Measurements from ENCODE around the gene PHF11. TPM values are rescaled to one million over a fixed set of nuclear protein-coding genes. Genes with fewer than 3 reads are reported as not detected.

PHF11 gene
- polyA plus RNA-seq, 2 of the 4 experiments (the other 2 are of a cell fraction): 7.1 to 11.7 TPM

DNA sequence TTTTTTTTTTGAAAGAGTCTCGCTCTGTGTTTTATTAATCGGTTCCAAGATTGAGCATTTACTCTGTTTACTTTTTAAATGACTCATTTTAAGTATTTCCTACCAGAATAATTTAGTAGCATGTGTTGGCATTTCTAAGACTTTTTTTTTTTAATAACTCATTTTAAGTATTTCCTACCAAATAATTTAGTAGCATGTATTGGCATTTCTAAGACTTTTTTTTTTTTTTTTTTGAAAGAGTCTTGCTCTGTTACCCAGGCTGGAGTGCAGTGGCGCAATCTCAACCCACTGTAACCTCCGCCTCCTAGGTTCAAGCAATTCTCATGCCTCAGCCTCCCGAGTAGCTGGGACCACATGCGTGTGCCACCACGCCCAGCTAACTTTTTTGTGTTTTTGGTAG lies 38.5 kb upstream of the PHF11 start:
- FAIRE-seq (no peak), DNase-seq (ENCODE audit: low read depth in 1 of 2, low spot score in 1 of 2) (no peak), ATAC-seq (no peak)
- TF ChIP-seq CHD2 (IDR thresholded peaks at IDR 0.05; ENCODE audit: low read length, partially characterized antibody) (no peak), CBX8 (IDR thresholded peaks at IDR 0.05) (no peak), ZC3H11A (IDR thresholded peaks at IDR 0.05) (no peak), HES2 (IDR thresholded peaks at IDR 0.05) (no peak), FOXS1 (CRISPR knock-in tag; IDR thresholded peaks at IDR 0.05) (no peak), JUN (IDR thresholded peaks at IDR 0.05) (no peak), TP53 (CRISPR knock-in tag; IDR thresholded peaks at IDR 0.05) (no peak), ESRRA (IDR thresholded peaks at IDR 0.05; ENCODE audit: borderline replicate concordance, low read length) (no peak), RARB (CRISPR knock-in tag; IDR thresholded peaks at IDR 0.05) (no peak), KDM5A (IDR thresholded peaks at IDR 0.05) (no peak), NPAS2 (CRISPR knock-in tag; IDR thresholded peaks at IDR 0.05; ENCODE audit: borderline replicate concordance) (no peak), PBX3 (IDR thresholded peaks at IDR 0.05) (no peak)
- 87% methylated on average over 6 of the region's 7 CpGs for WGBS (ENCODE audit: missing lambda C conversion rate)
- Histone ChIP-seq H3K4me1 (peaks cover 5% of the 10 kb centered on the region; the same call in 1 of the 3 replicates), H3K4me3 (no peak overlapping the region), H3K4me2 (no peak overlapping the region), H3K27ac (no peak overlapping the region), H3K9me3 (0 out of 3 replicates have a peak, but pooled peaks cover under 1% of the 10 kb centered on the region)
- POLR2A ChIA-PET: no interaction called here
- CTCF ChIA-PET: no interaction called here

DNA sequence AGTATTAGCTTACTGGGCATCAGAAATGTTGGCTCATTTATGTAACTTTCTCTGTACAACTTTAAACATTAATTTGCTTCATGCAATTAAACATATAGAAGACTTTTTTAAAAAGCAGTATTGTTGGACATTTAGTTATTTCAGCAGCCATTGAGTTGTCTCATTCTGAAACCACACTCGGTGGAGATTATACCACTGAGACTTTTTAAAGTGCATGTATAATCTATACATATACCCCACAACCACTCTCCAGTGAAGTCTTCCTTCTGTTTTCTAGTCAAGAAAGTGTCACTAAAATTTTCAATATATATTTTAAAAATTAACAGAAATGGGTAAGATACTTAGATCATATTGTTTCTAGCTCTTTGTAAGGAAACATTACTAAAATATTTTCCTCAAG lies 36.2 kb upstream of the PHF11 start:
- H3K9me3 ChIP-seq: peaks cover 13% of the 10 kb centered on the region
- 93% methylated on average over 1 of the region's 1 CpG for WGBS (ENCODE audit: missing lambda C conversion rate)
- H3K4me3 ChIP-seq: no peak overlapping the region
- H3K4me2 ChIP-seq: no peak overlapping the region
- ChIA-PET CTCF (no interaction called here), POLR2A (no interaction called here)
- DNase-seq (ENCODE audit: low read depth in 1 of 2, low spot score in 1 of 2) (no peak), ATAC-seq (no peak), FAIRE-seq (no peak)
- no peak overlapping the region for H3K27ac ChIP-seq
- peaks cover 5% of the 10 kb centered on the region; the same call in 1 of the 3 replicates for H3K4me1 ChIP-seq
- TF ChIP-seq TFCP2L1 (CRISPR knock-in tag; IDR thresholded peaks at IDR 0.05) (no peak), MYC (IDR thresholded peaks at IDR 0.05; ENCODE audit: borderline replicate concordance, low read length) (no peak), SMC3 (IDR thresholded peaks at IDR 0.05) (no peak)

DNA sequence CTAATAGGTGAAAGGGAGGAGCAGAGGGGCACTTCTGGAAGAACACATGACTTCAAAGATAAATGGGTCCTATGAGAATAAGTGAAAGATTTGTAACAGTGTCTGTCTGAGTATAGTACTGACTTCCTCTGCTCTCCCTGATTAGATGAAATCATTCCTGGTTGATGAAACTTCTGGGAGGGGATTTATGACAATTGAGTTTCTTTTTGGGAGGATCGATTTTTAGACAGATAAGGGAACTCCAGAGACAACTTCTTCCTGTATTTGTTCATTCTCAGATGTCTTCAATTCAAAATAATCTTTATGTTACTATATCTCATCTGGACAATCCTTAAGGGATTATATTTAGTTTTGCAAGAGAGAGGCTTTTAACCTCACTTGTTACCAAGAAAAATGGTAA lies 31.7 kb upstream of the PHF11 start:
- no peaks in the 10 kb centered on the region for H3K4me1 ChIP-seq
- FAIRE-seq (no peak), ATAC-seq (no peak), DNase-seq (ENCODE audit: low read depth in 1 of 2, low spot score in 1 of 2) (no peak)
- ChIA-PET CTCF (no interaction called here), POLR2A (no interaction called here)
- 66% methylated on average over 1 of the region's 1 CpG for WGBS (ENCODE audit: missing lambda C conversion rate)
- H3K4me3 ChIP-seq: no peak overlapping the region
- H3K27ac ChIP-seq: no peak overlapping the region
- H3K4me2 ChIP-seq: no peak overlapping the region
- no peak for TF ChIP-seq RFX5 (IDR thresholded peaks at IDR 0.05)
- TF ChIP-seq CHD2 (IDR thresholded peaks at IDR 0.05; ENCODE audit: low read length, partially characterized antibody): no peak
- TF ChIP-seq SREBF2 (IDR thresholded peaks at IDR 0.05): no peak
- no peak for TF ChIP-seq TFCP2L1 (CRISPR knock-in tag; IDR thresholded peaks at IDR 0.05)
- no peak for TF ChIP-seq POLR2A (IDR thresholded peaks at IDR 0.05; ENCODE audit: low read length)
- no peak for TF ChIP-seq JUNB (IDR thresholded peaks at IDR 0.05)
- TF ChIP-seq KDM5A (IDR thresholded peaks at IDR 0.05): no peak
- TF ChIP-seq RARB (CRISPR knock-in tag; IDR thresholded peaks at IDR 0.05): no peak
- TF ChIP-seq GATA3 (IDR thresholded peaks at IDR 0.05; ENCODE audit: borderline replicate concordance): no peak
- no peak for TF ChIP-seq NPAS2 (CRISPR knock-in tag; IDR thresholded peaks at IDR 0.05; ENCODE audit: borderline replicate concordance)
- no peak for TF ChIP-seq RAD21 (conservative IDR thresholded peaks at IDR 0.05 in 1 of 2, IDR thresholded peaks at IDR 0.05 in 1 of 2)
- TF ChIP-seq HOXB5 (CRISPR knock-in tag; IDR thresholded peaks at IDR 0.05): no peak
- peaks cover 13% of the 10 kb centered on the region for H3K9me3 ChIP-seq
